Stimulated activated CD4-positive, alpha-beta T cell treated with anti-CD3 and anti-CD28 coated beads, Interleukin-2, amount 100 ng/mL, for 48 hours (primary cell): ENCODE measurements around the gene CHIA.

ENCODE experiments used
- DNase-seq, 2 donors: peaks; one replicate each; pipeline ENCODE4 v3.0.0-alpha.2; 2020

The CHIA gene

DNA sequence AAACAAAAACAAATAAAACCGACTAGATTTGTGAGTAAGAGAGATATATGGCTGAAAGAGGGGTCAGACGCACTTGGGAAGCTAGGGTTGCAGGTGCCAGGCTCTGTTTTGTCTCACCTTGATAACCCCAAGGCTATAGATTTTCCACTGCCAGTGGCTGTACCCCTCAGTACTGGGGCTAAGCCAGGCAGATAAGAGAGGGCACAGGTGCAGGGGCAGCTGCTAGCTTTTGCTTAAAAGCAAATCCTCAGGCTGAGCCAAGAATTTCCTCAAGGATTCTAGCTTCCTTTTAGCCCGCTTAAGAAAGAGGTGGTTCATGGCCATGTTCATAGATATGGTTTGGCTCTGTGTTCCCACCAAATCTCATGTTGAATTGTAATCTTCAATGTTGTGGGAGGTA, 79.0 kb downstream of the CHIA start:
- DNase-seq: no peak
